Duodenal mucosa (tissue), 2 donors: ENCODE results near the gene FHAD1.
A peak's percentile ranks its signal among the peaks of the same experiment; 100 is the strongest.

ENCODE experiments used
- H3K27ac ChIP-seq: one replicate; pipeline ENCODE4 v1.7.0; 2013; ENCODE audit warnings: low read depth, low read length
- H3K27me3 ChIP-seq, 2 donors: one replicate each; pipeline ENCODE4 v1.7.0; 2013; ENCODE audit warnings: low read length in 2 of 2, control low read depth in 1 of 2; ENCODE audit not compliant: insufficient read depth in 2 of 2, control insufficient read depth in 1 of 2
- H3K36me3 ChIP-seq, 2 donors: one replicate each; pipeline ENCODE4 v1.7.0; 2013; ENCODE audit warnings: low read length in 2 of 2, control low read depth in 1 of 2; ENCODE audit not compliant: insufficient read depth in 2 of 2, control insufficient read depth in 1 of 2
- H3K4me1 ChIP-seq, 2 donors: one replicate each; pipeline ENCODE4 v1.7.0; 2013; ENCODE audit warnings: low read length in 2 of 2, control low read depth in 1 of 2; ENCODE audit not compliant: insufficient read depth in 2 of 2, control insufficient read depth in 1 of 2
- H3K4me3 ChIP-seq, 2 donors: one replicate each; pipeline ENCODE4 v1.7.0; 2013; ENCODE audit warnings: low read length in 2 of 2, low read depth in 1 of 2
- H3K9ac ChIP-seq, 2 donors: one replicate each; pipeline ENCODE4 v1.7.0; 2013; ENCODE audit warnings: low read length in 2 of 2, low read depth in 1 of 2
- H3K9me3 ChIP-seq, 2 donors: one replicate each; pipeline ENCODE4 v1.7.0; 2013; ENCODE audit warnings: low read length in 2 of 2, control low read depth in 1 of 2; ENCODE audit not compliant: control insufficient read depth in 1 of 2

FHAD1 gene

DNA sequence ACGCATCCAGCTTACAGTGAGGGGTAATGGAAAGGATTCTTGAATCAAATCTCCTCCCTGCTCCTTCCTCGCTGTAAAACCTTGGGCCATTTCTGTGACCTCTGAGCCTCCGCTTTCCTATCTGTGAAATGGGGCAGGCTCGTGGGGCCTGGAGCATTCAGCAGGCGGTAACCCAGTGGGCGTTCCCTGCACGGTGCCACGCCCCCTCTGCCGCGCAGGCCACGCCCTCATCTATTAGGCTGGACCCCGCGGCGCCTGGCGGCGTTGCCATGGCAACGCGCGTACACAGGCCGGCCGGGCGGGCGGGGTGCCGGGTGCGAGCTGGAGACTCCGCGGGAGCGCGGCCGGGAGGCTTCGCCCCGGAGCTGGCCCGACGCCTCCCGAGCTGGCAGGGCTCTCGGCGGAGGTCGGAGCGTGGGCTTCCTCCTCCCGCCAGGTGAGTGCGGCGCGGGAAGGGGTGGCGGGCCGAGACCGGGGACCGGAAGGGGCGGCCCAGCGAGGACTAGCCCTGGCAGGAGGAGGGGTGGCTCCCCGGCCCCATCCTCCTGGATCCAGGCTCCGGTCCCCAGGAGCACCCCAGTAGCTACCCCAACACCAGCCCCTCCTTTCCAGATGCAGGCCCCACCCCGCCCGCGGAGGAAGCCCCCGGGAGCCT lies at the start of gene FHAD1:
FHAD1 (plus strand) TSS at position 264 of the 655 bp plus-strand sequence. CDS start 4,562 bp downstream, outside the sequence.
- Histone ChIP-seq H3K9ac (peak within 1 kb of the TSS in 1 of 2 donors; percentile 10), H3K27ac (no peak within 1 kb of the TSS), H3K36me3 (no peaks in the 10 kb centered on the region), H3K4me1 (peaks cover 4 to 5% of the 10 kb centered on the region in 2 donors), H3K9me3 (no peaks in the 10 kb centered on the region), H3K4me3 (peak within 1 kb of the TSS; percentile 40 to 55), H3K27me3 (no peaks in the 10 kb centered on the region)

DNA sequence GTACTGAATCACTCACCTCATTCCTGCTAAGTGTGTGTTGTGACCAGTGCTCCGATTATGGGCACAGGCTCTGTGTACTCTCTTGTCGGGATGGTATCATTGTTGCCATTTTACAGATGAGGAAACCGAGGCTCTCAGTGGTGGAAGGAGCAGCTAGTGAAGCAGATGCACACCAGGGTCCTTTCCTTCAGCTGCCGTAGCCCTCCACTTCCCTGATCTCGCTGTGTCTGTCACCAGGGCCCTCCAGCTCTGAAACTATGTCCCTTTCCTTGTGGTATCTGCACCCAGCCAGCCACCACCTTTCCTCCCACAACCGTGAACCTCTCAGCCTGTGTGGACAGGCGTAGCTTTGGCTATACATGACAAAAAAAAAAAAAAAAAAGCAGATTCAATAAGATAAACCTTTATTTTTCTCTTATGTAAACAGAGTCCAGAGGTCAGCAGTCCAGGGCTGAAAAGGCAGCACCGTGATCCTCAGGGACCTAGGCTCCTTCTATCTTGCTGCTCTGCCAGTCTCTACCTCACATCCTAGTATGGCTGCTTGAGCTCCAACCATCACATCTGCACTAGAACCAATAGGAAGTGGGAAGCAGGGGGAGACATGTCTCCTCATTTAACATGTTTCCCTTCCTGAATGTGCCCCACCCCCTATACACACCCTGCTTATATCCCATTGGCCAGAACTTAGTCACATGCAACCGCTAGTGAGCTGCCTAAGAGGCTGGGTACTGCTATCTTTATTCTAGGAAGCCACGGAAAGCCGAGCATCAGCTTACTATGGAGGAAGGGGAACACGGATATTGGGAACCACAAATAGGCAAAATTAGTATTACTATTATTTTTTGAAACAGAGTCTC lies 49.2 kb upstream of the FHAD1 start:
- H3K27ac ChIP-seq: no peak overlapping the region
- peaks cover 0 to 4% of the 10 kb centered on the region in 2 donors for H3K36me3 ChIP-seq
- H3K27me3 ChIP-seq: no peaks in the 10 kb centered on the region
- peak overlapping the region in 1 of 2 donors; percentile 15 for H3K4me3 ChIP-seq
- peaks cover 56 to 63% of the 10 kb centered on the region in 2 donors for H3K4me1 ChIP-seq
- no peaks in the 10 kb centered on the region for H3K9me3 ChIP-seq
- H3K9ac ChIP-seq: peak overlapping the region in 1 of 2 donors; percentile 51

DNA sequence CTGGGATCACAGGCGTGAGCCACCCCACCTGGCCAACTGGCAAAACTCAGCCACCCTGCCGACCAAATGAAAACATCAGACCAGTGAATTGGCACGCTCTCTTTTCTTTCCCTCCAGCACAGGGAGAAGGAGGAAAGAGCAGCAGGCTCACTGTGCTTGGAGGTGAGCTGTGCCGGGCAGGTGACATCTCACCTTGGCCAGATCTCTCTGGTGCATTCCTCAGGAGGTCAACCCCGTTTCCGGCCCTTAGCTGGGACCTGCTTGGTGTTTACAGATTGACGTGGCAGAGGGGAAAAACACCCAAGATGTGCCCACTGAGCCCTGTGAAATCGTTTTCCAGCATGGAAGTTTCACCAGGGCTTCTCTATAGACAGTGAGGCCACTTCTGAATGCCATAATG lies 48.3 kb upstream of the FHAD1 start:
- H3K4me1 ChIP-seq: peaks cover 59 to 60% of the 10 kb centered on the region in 2 donors
- peaks cover 0 to 4% of the 10 kb centered on the region in 2 donors for H3K36me3 ChIP-seq
- H3K27me3 ChIP-seq: no peaks in the 10 kb centered on the region
- H3K27ac ChIP-seq: no peak overlapping the region
- no peaks in the 10 kb centered on the region for H3K9me3 ChIP-seq
- H3K4me3 ChIP-seq: no peak overlapping the region
- H3K9ac ChIP-seq: no peak overlapping the region

DNA sequence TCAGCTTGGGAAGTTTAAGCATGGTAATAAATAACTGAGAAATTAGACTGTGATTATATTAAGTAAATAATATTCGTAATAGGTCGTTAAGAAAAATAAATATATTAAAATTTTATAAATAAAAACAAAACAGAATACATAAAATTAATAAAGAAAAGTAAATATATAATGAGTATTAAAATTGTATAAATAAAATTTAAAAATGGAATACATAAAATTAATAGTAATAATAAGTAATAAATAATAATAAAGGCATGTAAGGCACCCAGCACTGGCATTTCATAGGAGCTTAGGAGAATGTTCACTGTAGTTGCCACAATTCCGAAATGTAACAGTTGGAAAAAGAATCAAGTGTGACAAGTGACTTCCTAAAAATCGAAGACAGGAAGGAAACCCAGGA lies 45.8 kb upstream of the FHAD1 start:
- H3K4me1 ChIP-seq: peaks cover 52 to 59% of the 10 kb centered on the region in 2 donors
- H3K9me3 ChIP-seq: no peaks in the 10 kb centered on the region
- peak overlapping the region; percentile 79 for H3K27ac ChIP-seq
- H3K4me3 ChIP-seq: peak overlapping the region; percentile 19 to 48
- no peaks in the 10 kb centered on the region for H3K27me3 ChIP-seq
- H3K36me3 ChIP-seq: peaks cover 0 to 2% of the 10 kb centered on the region in 2 donors
- peak overlapping the region; percentile 33 to 46 for H3K9ac ChIP-seq

DNA sequence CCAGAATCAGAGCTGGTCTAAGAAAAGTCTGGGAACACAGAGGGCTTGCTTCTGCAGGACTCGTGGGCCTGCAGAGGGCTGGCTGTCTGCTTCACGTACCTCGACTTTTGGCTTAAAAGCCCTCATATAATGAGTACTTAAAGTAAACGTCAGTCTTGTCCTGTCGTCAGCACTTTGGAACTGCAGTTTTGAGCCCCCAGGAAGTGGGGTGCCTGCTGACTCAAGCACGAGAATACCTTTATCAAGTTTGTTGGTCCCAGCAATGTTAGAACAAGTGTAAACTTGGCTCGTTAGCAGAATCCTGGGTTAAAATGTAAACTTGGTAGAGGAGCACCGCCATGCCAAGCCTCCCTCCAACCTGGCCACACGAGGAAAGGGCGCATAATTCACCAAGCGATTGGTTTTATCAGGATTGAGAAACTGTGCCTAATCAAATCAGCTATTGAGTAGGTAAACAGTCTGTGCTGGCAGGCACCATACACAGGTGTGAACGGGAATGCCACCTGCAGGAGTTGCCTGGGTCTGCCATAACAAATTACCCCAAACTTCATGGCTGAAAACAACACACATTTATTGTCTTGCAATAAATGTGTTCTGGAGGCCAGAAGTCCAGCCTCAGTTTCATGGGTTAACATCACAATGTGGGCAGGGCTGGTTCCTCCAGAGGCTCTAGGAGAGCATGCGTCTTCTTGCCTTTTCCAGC lies 45.0 kb upstream of the FHAD1 start:
- Histone ChIP-seq H3K9me3 (no peaks in the 10 kb centered on the region), H3K9ac (peak overlapping the region; percentile 33 to 46), H3K36me3 (peaks cover 0 to 2% of the 10 kb centered on the region in 2 donors), H3K27ac (peak overlapping the region; percentile 79), H3K27me3 (no peaks in the 10 kb centered on the region), H3K4me3 (peak overlapping the region; percentile 19 to 48), H3K4me1 (peaks cover 52 to 59% of the 10 kb centered on the region in 2 donors)

DNA sequence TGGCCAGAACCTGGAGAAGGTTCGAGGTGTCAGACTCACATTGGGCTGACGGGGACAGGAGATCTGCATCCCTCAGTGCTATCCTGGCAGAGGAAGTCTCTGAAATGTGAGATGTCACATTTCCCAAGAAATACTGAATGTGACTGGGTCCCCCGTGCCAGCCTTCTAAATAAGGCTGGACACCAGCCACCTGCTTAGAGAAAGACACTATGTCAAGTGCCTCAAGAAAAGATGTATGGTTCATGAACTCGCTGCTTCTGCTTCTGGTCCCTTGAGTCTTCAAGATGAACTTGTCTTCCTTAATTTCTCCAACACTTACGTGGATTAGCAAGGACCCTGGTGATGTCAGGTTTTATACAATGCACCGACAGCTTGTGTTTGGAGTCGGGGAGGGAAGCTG lies 42.1 kb upstream of the FHAD1 start:
- peaks cover 39 to 40% of the 10 kb centered on the region in 2 donors for H3K4me1 ChIP-seq
- H3K27me3 ChIP-seq: no peaks in the 10 kb centered on the region
- peaks cover 0 to 5% of the 10 kb centered on the region in 2 donors for H3K36me3 ChIP-seq
- H3K27ac ChIP-seq: no peak overlapping the region
- H3K4me3 ChIP-seq: no peak overlapping the region
- no peaks in the 10 kb centered on the region for H3K9me3 ChIP-seq
- H3K9ac ChIP-seq: no peak overlapping the region

DNA sequence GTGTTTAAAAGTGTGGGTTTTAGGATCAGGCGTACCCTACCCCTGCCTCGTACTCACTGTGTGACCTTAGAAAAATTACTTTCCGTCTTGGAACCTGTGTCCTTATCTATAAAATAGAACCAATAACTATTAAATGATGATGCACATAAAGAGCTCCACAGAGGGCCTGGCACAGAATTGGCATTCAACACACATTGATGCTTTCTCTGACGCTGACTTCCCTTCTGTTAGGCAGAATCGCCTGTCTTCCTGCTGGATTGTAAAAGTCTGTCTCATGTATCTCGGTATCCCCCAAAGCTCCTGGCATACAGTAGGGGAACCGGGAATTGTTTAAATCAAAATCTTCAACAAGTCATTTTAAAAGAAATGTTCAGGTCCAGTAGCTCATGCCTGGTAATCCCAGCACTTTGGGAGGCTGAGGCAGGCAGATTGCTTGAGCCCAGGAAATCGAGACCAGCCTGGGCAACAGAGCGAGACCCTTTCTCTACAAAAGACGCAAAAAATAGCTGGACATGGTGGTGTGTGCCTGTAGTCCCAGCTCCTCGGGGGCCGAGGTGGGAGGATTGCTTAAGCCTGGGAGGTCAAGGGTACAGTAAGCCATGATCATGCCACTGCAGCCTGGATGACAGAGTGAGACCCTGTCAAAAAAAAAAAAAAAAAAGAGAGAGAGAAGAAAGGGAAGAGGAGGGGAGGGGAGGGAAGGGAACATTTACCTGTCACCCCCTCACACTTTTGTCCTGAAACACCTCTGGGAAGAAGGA lies 41.3 kb upstream of the FHAD1 start:
- H3K4me1 ChIP-seq: peaks cover 32 to 37% of the 10 kb centered on the region in 2 donors
- H3K27ac ChIP-seq: no peak overlapping the region
- H3K27me3 ChIP-seq: no peaks in the 10 kb centered on the region
- no peaks in the 10 kb centered on the region for H3K9me3 ChIP-seq
- no peak overlapping the region for H3K9ac ChIP-seq
- peaks cover 0 to 5% of the 10 kb centered on the region in 2 donors for H3K36me3 ChIP-seq
- no peak overlapping the region for H3K4me3 ChIP-seq

DNA sequence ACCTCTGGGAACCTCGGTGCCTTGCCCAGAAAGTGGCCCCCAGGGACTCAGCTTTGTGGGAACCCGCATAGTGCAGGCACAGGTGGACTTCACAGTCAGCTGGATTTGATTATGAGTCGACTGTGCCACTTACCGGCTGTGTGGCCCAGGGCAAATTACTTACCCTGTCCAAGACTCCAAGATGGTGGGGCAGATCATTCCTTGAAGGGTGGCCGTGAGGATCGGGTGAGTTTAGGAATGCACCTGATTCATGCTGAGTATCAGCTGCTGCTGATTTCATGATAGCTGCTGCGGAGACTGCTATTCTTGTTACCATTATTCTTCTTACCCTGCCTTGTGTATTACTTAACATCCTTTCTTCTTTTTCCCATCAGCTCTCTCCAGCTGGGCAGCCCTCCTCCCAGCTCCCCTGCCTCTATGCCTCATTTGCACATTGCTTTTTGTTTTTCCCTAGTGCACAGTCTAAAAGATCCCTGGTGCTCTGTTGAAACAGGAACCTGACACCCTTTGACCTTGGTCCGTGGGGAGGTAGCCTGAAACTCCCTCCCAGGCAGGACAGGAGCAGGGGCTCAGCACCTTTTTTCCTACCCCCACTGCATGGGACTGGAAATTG lies 40.5 kb upstream of the FHAD1 start:
- H3K4me3 ChIP-seq: no peak overlapping the region
- peaks cover 27 to 32% of the 10 kb centered on the region in 2 donors for H3K4me1 ChIP-seq
- no peak overlapping the region for H3K27ac ChIP-seq
- peaks cover 0 to 5% of the 10 kb centered on the region in 2 donors for H3K36me3 ChIP-seq
- no peaks in the 10 kb centered on the region for H3K27me3 ChIP-seq
- H3K9ac ChIP-seq: no peak overlapping the region
- H3K9me3 ChIP-seq: no peaks in the 10 kb centered on the region
